GM12878 (cell line): ENCODE results near the gene TMEM38A.

Source experiments
- CTCF ChIP-seq, 3 experiments: IDR thresholded peaks in 2 of 3; conservative IDR thresholded peaks in 1 of 3; 2 replicates each; pipeline ENCODE4 v1.5.1; 2011; ENCODE audit warnings: low read depth in 3 of 3, low read length in 3 of 3, mild to moderate bottlenecking in 3 of 3, control low read depth in 2 of 3, moderate library complexity in 2 of 3, inconsistent platforms in 1 of 3, mixed read lengths in 1 of 3; ENCODE audit not compliant: control insufficient read depth in 2 of 3, insufficient read depth in 1 of 3; ENCODE audit errors: extremely low read depth in 1 of 3
- DPF2 ChIP-seq: fragments of 450-650 bp; IDR thresholded peaks from 2 replicates; pipeline ENCODE4 v1.6.1; 2017; ENCODE audit warnings: mild to moderate bottlenecking
- HDAC2 ChIP-seq: fragments of 200-600 bp; sonication (generic); IDR thresholded peaks from 2 replicates; pipeline ENCODE4 v1.6.1; 2017
- MAX ChIP-seq: IDR thresholded peaks from 2 replicates; pipeline ENCODE4 v1.6.1; 2012; ENCODE audit warnings: low read depth, low read length, improper control_type of control experiment
- NRF1 ChIP-seq: conservative IDR thresholded peaks from 2 replicates; pipeline ENCODE4 v1.6.1; 2011; ENCODE audit warnings: mild to moderate bottlenecking, low read depth, low read length, improper control_type of control experiment
- SMC3 ChIP-seq: IDR thresholded peaks from 2 replicates; pipeline ENCODE4 v1.6.1; 2011; ENCODE audit warnings: low read length, improper control_type of control experiment, borderline replicate concordance
- SUZ12 ChIP-seq: fragments of 200-600 bp; sonication (generic); IDR thresholded peaks from one replicate; pipeline ENCODE4 v1.6.1; 2018; ENCODE audit warnings: antibody characterized with exemption, mild to moderate bottlenecking; ENCODE audit not compliant: unreplicated experiment
- ZNF274 ChIP-seq: IDR thresholded peaks from one replicate; pipeline ENCODE4 v1.8.0; 2011; ENCODE audit not compliant: insufficient read length, insufficient read depth

DNA sequence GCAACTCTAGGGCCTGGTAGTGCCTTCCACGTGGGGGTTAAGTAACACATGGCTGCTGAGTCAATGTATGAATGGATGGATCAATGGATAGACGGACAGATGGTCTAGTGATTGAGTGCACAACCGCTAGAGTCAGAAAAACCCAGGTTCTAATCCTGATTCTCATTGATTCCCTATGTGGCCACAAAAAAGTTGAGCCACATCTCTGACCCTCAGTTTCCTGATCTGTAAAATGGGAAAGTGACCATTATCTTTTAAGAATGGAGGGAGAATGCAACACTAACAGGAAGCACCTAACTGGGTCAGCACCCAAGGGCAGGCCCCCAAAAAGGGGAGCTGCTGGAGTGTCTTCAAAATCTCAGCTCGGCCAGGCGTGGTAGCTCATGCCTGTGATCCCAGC is 3.6 kb upstream of the TMEM38A start:
- TF ChIP-seq NRF1, result no peak
- no peak for TF ChIP-seq DPF2
- no peak for TF ChIP-seq SUZ12
- TF ChIP-seq HDAC2, result no peak
- no peak for TF ChIP-seq SMC3
- no peak for TF ChIP-seq CTCF (IDR thresholded peaks at IDR 0.05 in 2 of 3, conservative IDR thresholded peaks at IDR 0.05 in 1 of 3; ENCODE audit: control insufficient read depth in 2 of 3, extremely low read depth in 1 of 3, insufficient read depth in 1 of 3, low read depth in 3 of 3, low read length in 3 of 3)
- TF ChIP-seq MAX, result no peak
- TF ChIP-seq ZNF274, result no peak
